ENCODE data around the gene GPR35. TPM values are rescaled to one million over a fixed set of nuclear protein-coding genes. Genes with fewer than 3 reads are reported as not detected.

Gene GPR35
- total and polyA plus RNA-seq, 2 of the 13 experiments (the other 11 are each of a cell fraction or from before 2014, with no cell fraction given) = 27.1 to 44.2 TPM

- TF ChIP-seq ZNF12 (CRISPR knock-in tag; IDR thresholded peaks at IDR 0.05) (no peak), MTA1 (CRISPR knock-in tag; IDR thresholded peaks at IDR 0.05; ENCODE audit: borderline replicate concordance) (peak; percentile 85; the same call in 1 of the 2 replicates), ZNF280B (CRISPR knock-in tag; IDR thresholded peaks at IDR 0.05; ENCODE audit: borderline replicate concordance) (0 out of 2 replicates have a peak, but pooled peaks have one; percentile 45), ZNF543 (CRISPR knock-in tag; IDR thresholded peaks at IDR 0.05) (peak; percentile 38; the same call in 1 of the 2 replicates), RNF2 (conservative IDR thresholded peaks at IDR 0.05; ENCODE audit: low read depth) (0 out of 2 replicates have a peak, but pooled peaks have one; percentile 66), MEF2D (CRISPR knock-in tag; IDR thresholded peaks at IDR 0.05) (peak; percentile 39; the same call in 1 of the 2 replicates), ZSCAN25 (CRISPR knock-in tag; IDR thresholded peaks at IDR 0.05) (0 out of 2 replicates have a peak, but pooled peaks have one; percentile 10), ASH2L (IDR thresholded peaks at IDR 0.05; ENCODE audit: insufficient read length, low read depth, low read length) (peak; percentile 84), ZNF274 (CRISPR knock-in tag; IDR thresholded peaks at IDR 0.05) (0 out of 2 replicates have a peak, but pooled peaks have one; percentile 48), GABPA (IDR thresholded peaks at IDR 0.05; ENCODE audit: low read depth, low read length) (no peak), GABPA (CRISPR knock-in tag; IDR thresholded peaks at IDR 0.05; ENCODE audit: low read depth) (no peak), ZNF687 (CRISPR knock-in tag; IDR thresholded peaks at IDR 0.05) (peak; percentile 98), RAD21 (CRISPR knock-in tag; IDR thresholded peaks at IDR 0.05) (0 out of 2 replicates have a peak, but pooled peaks have one; percentile 39), PAWR (CRISPR knock-in tag; IDR thresholded peaks at IDR 0.05; ENCODE audit: borderline replicate concordance) (no peak), ZNF431 (CRISPR knock-in tag; IDR thresholded peaks at IDR 0.05; ENCODE audit: borderline replicate concordance, low read depth) (peak; percentile 83), PHF21A (CRISPR knock-in tag; IDR thresholded peaks at IDR 0.05) (peak; percentile 90), ZNF225 (CRISPR knock-in tag; IDR thresholded peaks at IDR 0.05) (no peak; the same call in 1 of the 2 replicates), LCORL (IDR thresholded peaks at IDR 0.05) (no peak), LCORL (CRISPR knock-in tag; IDR thresholded peaks at IDR 0.05) (peak; percentile 77), REPIN1 (CRISPR knock-in tag; IDR thresholded peaks at IDR 0.05; ENCODE audit: borderline replicate concordance, low read depth) (peak; percentile 76; the same call in 1 of the 2 replicates)
- TF ChIP-seq, protein P1, sequence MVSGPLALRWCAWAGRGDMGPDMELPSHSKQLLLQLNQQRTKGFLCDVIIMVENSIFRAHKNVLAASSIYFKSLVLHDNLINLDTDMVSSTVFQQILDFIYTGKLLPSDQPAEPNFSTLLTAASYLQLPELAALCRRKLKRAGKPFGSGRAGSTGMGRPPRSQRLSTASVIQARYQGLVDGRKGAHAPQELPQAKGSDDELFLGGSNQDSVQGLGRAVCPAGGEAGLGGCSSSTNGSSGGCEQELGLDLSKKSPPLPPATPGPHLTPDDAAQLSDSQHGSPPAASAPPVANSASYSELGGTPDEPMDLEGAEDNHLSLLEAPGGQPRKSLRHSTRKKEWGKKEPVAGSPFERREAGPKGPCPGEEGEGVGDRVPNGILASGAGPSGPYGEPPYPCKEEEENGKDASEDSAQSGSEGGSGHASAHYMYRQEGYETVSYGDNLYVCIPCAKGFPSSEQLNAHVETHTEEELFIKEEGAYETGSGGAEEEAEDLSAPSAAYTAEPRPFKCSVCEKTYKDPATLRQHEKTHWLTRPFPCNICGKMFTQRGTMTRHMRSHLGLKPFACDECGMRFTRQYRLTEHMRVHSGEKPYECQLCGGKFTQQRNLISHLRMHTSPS (CRISPR knock-in tag; IDR thresholded peaks at IDR 0.05; ENCODE audit: low read depth) = peak; percentile 85; the same call in 1 of the 2 replicates
- TF ChIP-seq, protein P2, sequence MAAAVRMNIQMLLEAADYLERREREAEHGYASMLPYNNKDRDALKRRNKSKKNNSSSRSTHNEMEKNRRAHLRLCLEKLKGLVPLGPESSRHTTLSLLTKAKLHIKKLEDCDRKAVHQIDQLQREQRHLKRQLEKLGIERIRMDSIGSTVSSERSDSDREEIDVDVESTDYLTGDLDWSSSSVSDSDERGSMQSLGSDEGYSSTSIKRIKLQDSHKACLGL (CRISPR knock-in tag; IDR thresholded peaks at IDR 0.05) = no peak
Observed at GRCh38 chr2:240597419-240598181, 27.7 kb upstream of the GPR35 start (continued).
